HG02571 (cell line): Measurements from ENCODE around the gene MMP11.

Source experiments
- ATAC-seq: cut with Tn5 transposase; IDR thresholded peaks from one replicate; pipeline ENCODE4 v1.9.1; 2021; ENCODE audit warnings: mild to moderate bottlenecking, moderate library complexity; ENCODE audit not compliant: unreplicated experiment

MMP11 gene

DNA sequence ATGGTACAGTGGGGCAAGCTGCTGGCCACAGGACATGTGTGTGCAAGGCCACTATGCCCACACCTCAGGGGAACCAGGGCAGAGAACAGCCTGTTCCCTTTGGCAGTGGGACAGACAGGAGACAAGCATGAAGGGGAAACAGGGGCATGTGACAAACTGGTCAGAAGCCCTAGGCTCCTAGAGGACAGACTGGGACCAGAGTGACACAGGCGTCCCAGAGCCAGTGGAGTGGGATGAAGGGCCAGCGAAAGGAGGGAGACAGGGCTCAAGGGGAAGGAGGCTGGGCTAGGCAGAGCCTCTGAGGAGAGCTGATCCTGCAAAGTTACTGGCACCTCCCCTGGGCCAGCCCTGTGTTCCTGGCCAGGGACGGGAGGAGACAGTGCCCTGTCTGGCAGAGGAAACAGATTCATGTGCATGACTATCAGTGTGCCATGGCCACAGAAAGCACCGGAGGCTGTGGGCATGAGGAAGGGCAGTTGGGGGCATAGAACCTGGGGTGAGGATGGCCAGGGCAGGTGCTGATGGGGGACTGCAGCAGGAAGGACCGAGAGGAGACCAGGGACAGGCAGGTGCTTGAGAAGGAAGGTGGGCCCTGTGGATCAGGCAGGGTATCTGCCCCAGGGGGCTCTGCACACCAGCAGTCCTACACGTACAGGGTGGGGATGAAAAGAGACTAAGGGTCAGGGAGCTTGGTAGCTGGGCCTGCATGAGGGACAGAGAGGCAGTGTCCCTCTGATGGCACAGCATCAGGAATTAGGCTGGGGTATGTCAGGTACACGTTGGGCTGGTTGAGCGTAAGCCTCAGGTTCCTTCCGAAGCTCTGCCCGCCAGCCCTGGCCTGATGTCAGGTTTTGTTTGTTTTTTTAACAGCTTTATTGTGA, 56.4 kb downstream of the MMP11 start:
- no peak for ATAC-seq

DNA sequence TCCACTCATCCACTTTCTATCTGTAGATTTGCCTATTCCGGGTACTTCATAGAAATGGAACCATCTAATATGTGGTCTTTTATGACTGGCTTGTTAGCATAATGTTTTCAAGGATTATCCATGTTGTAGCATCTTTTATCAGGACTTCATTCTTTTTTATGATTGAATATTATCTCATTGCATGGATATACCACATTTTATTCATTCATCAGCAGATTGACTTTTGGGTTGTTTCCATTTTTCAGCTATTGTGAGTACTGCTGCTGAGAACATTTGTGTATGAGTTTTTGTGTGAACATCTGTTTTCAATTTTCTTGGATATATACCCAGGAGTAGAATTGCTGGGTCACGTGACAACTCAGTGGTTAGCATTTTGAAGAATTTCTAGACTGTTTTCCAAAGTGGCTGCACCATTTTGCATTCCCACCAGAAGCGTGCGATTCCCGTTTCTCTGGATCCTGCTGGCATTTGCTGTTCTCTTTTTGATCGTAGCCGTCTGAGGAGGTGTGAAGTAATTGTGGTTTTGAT, 57.3 kb downstream of the MMP11 start:
- no peak for ATAC-seq

DNA sequence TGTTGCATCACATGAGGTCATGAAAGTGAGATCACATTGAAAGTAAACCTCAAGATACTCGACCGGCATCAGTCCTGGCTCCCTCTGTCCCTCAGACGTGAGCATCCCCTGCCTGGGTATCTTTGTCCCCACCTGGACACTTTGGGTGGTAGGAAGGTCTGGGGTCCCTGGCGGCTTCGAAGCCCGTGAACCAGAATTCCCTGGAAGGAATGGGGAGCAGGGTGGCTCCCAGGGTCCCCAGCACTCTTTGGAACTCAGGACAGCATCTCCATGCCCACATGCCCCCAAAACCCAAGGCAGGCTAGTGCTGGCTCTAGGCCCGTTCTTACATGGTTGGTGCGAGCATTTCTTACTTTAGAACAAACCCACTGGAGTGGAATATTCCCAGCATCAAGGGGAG, 58.6 kb downstream of the MMP11 start:
- no peak for ATAC-seq

DNA sequence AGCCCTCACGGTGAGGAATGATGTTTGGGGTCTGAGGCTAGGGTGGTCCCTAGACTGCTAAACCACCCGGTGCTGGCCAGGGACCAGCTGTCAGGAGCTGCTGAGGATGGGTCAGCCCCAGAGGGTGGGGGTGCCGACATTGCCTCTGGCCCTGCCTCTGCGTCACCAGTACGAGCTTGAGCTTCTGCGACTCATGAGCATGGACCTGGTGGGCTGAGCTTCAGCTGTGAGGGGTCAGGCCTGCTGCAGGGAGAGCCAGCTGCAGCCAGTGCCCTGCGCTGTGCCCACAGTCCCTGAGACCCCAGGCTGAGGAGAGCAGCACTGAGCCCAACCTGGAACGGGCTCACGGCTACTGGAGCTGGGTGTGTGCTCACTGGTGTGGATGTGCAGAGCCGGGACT, 59.1 kb downstream of the MMP11 start:
- no peak for ATAC-seq

DNA sequence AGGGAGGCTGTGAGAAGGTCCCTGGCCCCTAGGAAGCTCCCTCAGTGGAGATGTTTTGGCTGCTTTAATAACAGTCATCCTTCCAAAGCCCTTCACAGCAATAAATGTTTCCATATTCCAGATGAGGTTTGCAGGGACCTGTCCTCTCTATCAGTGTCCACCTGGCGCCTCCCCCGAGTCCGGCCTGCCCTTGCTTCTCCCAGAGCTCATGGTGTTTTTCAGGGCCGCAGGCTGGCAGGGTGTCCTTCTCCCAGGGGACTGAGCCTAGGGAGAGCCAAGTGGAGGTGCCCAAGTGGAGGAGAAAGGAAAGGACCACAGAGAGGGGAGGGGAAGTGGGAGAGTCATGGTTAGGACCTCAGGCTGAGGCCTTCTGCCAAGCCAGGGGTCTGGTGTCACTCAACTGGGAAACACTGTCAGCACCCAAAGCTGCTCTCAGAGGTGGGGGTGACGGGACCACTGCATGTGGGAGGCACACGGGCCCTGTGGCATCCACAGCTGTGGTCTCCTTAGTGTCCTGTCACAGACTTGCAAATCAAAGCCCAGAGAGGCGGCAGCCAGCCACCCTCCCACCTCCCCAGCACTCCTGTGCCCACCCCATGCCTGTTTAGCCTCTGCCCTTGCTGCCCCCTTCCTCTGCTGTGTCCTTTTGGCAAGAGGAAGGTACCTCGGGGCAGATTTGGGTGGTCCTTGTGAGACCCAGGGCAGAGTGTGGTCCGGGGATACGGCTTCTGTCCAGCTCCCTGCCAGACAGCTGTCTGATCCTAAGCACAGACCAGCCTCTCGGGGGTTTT, 59.8 kb downstream of the MMP11 start:
- no peak for ATAC-seq

DNA sequence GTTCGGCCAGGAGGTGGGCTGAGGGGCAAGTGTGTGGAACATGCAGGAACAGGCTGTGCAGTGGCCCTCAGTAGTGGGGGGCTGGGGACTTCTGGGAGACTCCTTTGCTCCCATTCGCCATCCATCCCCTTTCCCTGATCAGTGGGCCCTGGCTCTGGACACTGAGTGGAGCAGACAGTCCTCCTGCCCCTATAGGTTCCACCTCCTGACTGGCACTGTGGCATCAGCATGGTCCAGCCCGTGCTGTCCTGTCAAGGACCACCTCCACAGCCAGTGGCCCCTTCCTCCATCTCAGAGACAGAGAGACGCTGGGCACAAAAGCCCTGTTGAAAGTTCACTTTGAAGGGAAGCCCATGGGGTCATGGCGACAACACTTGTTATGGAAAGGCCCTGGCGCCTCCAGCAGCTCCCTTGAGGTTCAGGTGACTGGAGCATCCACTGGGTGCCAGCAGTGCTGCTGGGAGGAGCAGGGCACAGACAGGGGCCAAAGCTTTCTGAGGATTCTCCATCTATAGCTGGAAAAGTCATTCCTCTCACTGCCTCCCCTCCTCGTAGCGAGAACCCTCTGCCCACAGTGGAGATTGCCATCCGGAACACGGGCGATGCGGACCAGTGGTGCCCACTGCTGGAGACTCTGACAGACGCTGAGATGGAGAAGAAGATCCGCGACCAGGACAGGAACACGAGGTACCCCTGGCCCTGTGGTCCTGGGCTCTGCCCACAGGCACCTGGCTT, 60.5 kb downstream of the MMP11 start:
- no peak for ATAC-seq
